ENCODE data around the gene LSM10.

The LSM10 gene

DNA sequence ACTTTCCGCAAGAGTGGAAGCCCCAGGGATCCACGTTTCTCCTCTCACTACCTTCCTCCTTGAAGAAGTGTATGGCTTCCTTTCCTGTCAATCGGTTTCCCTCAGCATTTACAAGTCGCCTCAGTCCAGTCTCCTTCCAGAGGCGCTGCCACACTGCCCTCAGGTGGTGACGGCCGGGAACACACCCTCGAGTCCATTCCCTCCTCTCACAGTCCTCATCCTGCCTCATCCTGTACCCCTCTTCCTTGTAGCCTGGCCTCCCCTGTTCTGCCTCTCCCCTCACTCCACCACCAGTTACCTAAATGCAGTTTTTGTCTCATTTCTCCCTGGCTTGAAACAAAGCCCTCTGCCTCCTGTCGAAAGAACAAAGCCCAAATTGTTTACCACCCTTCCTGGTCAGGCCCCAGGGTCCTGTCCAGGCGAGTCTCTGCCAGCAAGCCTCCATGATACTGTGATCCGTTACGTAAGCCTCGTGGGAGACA, 23.2 kb upstream of the LSM10 start:
- Histone ChIP-seq H3K27me3 (ENCODE audit: insufficient read depth, low read length) (no peaks in the 10 kb centered on the region), H3K4me1 (ENCODE audit: insufficient read depth, low read length) (peaks cover 4% of the 10 kb centered on the region), H2AFZ (ENCODE audit: low read depth, low read length) (no peak overlapping the region), H3K9me3 (ENCODE audit: low read length) (no peaks in the 10 kb centered on the region), H3K4me3 (ENCODE audit: low read length) (no peak overlapping the region), H3K36me3 (ENCODE audit: insufficient read depth, low read length) (peaks cover 36% of the 10 kb centered on the region)

DNA sequence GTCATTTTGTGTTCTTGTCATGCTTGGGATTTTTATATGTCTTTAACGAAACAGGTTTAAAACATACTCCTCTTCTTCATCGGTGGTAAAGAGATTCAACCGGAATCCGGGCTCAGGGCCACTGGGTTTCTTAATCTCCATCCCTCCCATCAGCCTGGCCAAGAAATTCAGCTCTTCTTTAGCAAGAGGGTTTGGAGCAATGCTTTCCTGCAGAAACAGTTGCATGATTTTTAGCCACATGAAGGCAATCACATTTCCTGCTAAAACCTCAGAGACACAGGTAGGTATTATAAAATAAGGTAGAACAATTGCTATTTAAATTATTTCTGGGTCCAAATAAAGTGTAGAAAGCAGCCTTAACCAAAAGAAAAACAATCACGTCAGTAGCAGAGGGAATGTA, 22.7 kb upstream of the LSM10 start:
- Histone ChIP-seq H3K4me3 (ENCODE audit: low read length) (no peak overlapping the region), H3K36me3 (ENCODE audit: insufficient read depth, low read length) (peaks cover 36% of the 10 kb centered on the region), H3K27me3 (ENCODE audit: insufficient read depth, low read length) (no peaks in the 10 kb centered on the region), H3K4me1 (ENCODE audit: insufficient read depth, low read length) (peaks cover 4% of the 10 kb centered on the region), H3K9me3 (ENCODE audit: low read length) (no peaks in the 10 kb centered on the region), H2AFZ (ENCODE audit: low read depth, low read length) (no peak overlapping the region)

DNA sequence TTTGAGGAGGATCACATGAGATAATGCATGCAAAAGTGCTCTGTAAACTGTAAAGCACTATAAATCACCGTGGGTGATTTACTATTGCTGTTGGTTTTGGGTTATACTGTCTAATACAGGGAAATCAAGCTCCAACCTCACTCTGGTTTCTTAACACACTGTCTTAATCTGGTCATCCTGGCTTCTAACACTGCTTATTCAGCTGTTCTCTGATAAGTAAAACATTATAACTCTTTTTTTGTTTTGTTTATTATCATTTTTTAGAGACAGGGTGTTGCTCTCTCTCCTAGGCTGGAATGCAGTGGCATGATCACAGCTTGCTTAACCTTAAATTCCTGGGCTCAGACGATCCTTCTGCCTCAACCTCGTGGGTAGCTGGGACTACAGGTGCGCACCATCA, 21.9 kb upstream of the LSM10 start:
- H3K4me1 ChIP-seq (ENCODE audit: insufficient read depth, low read length): peaks cover 4% of the 10 kb centered on the region
- H3K36me3 ChIP-seq (ENCODE audit: insufficient read depth, low read length): peaks cover 36% of the 10 kb centered on the region
- H3K4me3 ChIP-seq (ENCODE audit: low read length): no peak overlapping the region
- no peaks in the 10 kb centered on the region for H3K27me3 ChIP-seq (ENCODE audit: insufficient read depth, low read length)
- H3K9me3 ChIP-seq (ENCODE audit: low read length): no peaks in the 10 kb centered on the region
- H2AFZ ChIP-seq (ENCODE audit: low read depth, low read length): no peak overlapping the region

DNA sequence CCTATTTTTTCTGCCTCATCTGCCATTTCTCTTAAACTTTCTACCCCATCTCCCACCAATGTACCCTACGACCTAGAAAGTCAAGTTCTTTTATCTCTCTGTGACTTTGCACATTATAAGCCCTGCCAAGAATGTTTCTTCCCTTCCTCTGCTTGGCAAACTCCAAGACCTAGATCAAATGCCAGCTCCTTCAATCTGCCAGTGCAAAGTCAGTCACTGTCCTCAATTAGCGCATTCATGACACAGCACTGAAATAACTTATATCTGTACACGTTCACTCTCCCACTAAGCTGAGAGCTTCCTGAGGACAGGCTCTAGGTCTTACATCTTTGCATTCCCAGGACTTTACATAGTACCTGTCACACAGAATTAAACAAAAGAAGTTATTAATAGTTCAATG, 21.4 kb upstream of the LSM10 start:
- H3K36me3 ChIP-seq (ENCODE audit: insufficient read depth, low read length): peaks cover 34% of the 10 kb centered on the region
- no peaks in the 10 kb centered on the region for H3K27me3 ChIP-seq (ENCODE audit: insufficient read depth, low read length)
- H3K4me3 ChIP-seq (ENCODE audit: low read length): no peak overlapping the region
- H3K4me1 ChIP-seq (ENCODE audit: insufficient read depth, low read length): peaks cover 4% of the 10 kb centered on the region
- no peaks in the 10 kb centered on the region for H3K9me3 ChIP-seq (ENCODE audit: low read length)
- H2AFZ ChIP-seq (ENCODE audit: low read depth, low read length): no peak overlapping the region

DNA sequence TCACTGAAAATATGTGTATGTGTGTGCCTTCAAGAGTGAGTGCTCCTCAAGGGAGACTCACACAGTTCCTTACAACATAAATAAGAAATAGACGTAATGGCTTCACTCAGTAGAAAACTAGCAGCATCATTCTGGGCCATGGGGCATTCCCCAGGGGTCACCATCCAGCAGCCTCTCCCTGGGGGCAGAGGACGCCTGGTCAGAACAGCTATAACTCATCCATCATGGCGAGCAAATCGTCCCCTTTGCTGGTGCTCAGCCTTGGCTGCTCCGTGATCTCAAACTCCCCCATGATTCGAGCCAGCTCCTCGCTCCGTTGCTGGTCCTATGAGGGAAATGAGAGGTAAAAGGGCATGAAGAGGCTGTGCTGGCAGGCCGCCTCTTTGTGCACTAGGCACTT, 20.2 kb upstream of the LSM10 start:
- H3K9me3 ChIP-seq (ENCODE audit: low read length): no peaks in the 10 kb centered on the region
- no peaks in the 10 kb centered on the region for H3K27me3 ChIP-seq (ENCODE audit: insufficient read depth, low read length)
- H3K36me3 ChIP-seq (ENCODE audit: insufficient read depth, low read length): peaks cover 34% of the 10 kb centered on the region
- no peak overlapping the region for H2AFZ ChIP-seq (ENCODE audit: low read depth, low read length)
- peaks cover 4% of the 10 kb centered on the region for H3K4me1 ChIP-seq (ENCODE audit: insufficient read depth, low read length)
- no peak overlapping the region for H3K4me3 ChIP-seq (ENCODE audit: low read length)

GRCh38 chr1:36415661-36416326, 18.1 kb upstream of the LSM10 start:
- Histone ChIP-seq H3K4me3 (ENCODE audit: low read length) (no peak overlapping the region), H3K4me1 (ENCODE audit: insufficient read depth, low read length) (peaks cover 4% of the 10 kb centered on the region), H3K27me3 (ENCODE audit: insufficient read depth, low read length) (no peaks in the 10 kb centered on the region), H3K36me3 (ENCODE audit: insufficient read depth, low read length) (peaks cover 22% of the 10 kb centered on the region), H3K9me3 (ENCODE audit: low read length) (no peaks in the 10 kb centered on the region), H2AFZ (ENCODE audit: low read depth, low read length) (no peak overlapping the region)

GRCh38 chr1:36414384-36414783, 16.7 kb upstream of the LSM10 start:
- Histone ChIP-seq H2AFZ (ENCODE audit: low read depth, low read length) (no peak overlapping the region), H3K9me3 (ENCODE audit: low read length) (no peaks in the 10 kb centered on the region), H3K4me3 (ENCODE audit: low read length) (no peak overlapping the region), H3K4me1 (ENCODE audit: insufficient read depth, low read length) (no peaks in the 10 kb centered on the region), H3K36me3 (ENCODE audit: insufficient read depth, low read length) (peaks cover 27% of the 10 kb centered on the region), H3K27me3 (ENCODE audit: insufficient read depth, low read length) (no peaks in the 10 kb centered on the region)

- no peaks in the 10 kb centered on the region for H3K4me1 ChIP-seq (ENCODE audit: insufficient read depth, low read length)
- no peak overlapping the region for H2AFZ ChIP-seq (ENCODE audit: low read depth, low read length)
- no peaks in the 10 kb centered on the region for H3K9me3 ChIP-seq (ENCODE audit: low read length)
- no peaks in the 10 kb centered on the region for H3K27me3 ChIP-seq (ENCODE audit: insufficient read depth, low read length)
- no peak overlapping the region for H3K4me3 ChIP-seq (ENCODE audit: low read length)
- peaks cover 17% of the 10 kb centered on the region for H3K36me3 ChIP-seq (ENCODE audit: insufficient read depth, low read length)
Measured at GRCh38 chr1:36411674-36412648, 14.3 kb upstream of the LSM10 start.

DNA sequence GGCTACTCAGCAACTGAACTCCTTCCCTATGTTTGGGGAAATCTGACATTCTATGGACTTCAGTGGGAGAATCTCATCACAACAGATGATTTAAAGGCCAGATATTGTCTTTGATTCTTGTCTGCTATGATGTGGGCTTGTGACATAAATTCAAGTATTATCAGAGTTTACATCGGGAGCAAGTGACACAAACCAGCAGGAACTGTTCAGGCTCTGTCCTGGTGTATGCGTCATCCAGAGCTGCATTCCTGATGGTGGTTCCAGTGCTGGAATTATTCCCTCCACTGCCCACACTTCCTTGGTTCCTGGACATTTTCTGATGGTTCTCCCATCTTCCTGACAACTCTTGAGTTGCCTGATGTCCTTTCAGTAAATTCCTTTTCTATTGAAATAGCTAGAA, 10.8 kb upstream of the LSM10 start:
- H3K4me3 ChIP-seq (ENCODE audit: low read length): no peak overlapping the region
- peaks cover 20% of the 10 kb centered on the region for H3K36me3 ChIP-seq (ENCODE audit: insufficient read depth, low read length)
- H3K9me3 ChIP-seq (ENCODE audit: low read length): no peaks in the 10 kb centered on the region
- no peaks in the 10 kb centered on the region for H3K4me1 ChIP-seq (ENCODE audit: insufficient read depth, low read length)
- no peak overlapping the region for H2AFZ ChIP-seq (ENCODE audit: low read depth, low read length)
- H3K27me3 ChIP-seq (ENCODE audit: insufficient read depth, low read length): no peaks in the 10 kb centered on the region

DNA sequence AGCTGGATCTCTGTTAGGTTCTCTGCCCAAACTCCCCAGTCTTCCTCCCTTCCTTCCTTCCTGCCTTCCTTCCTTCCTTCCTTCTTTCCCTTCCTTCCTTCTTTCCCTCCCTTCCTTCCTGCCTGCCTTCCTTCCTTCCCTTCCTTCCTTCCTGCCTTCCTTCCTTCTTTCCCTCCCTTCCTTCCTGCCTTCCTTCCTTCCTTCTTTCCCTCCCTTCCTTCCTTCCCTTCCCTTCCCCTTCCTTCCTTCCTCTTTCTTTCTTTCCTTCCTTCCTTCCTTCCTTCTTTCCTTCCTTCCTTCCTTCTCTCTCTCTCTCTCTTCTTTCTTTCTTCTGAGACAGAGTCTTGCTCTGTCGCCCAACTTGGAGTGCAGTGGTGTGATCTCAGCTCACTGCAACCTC, 8.7 kb upstream of the LSM10 start:
- Histone ChIP-seq H3K4me1 (ENCODE audit: insufficient read depth, low read length) (peaks cover 8% of the 10 kb centered on the region), H3K27me3 (ENCODE audit: insufficient read depth, low read length) (no peaks in the 10 kb centered on the region), H3K9me3 (ENCODE audit: low read length) (no peaks in the 10 kb centered on the region), H3K4me3 (ENCODE audit: low read length) (no peak overlapping the region), H3K36me3 (ENCODE audit: insufficient read depth, low read length) (peaks cover 20% of the 10 kb centered on the region), H2AFZ (ENCODE audit: low read depth, low read length) (no peak overlapping the region)

GRCh38 chr1:36402504-36402890, 4.8 kb upstream of the LSM10 start:
- Histone ChIP-seq H3K9me3 (ENCODE audit: low read length) (no peaks in the 10 kb centered on the region), H3K4me1 (ENCODE audit: insufficient read depth, low read length) (peaks cover 17% of the 10 kb centered on the region), H3K36me3 (ENCODE audit: insufficient read depth, low read length) (peaks cover 9% of the 10 kb centered on the region), H2AFZ (ENCODE audit: low read depth, low read length) (no peak overlapping the region), H3K27me3 (ENCODE audit: insufficient read depth, low read length) (no peaks in the 10 kb centered on the region), H3K4me3 (ENCODE audit: low read length) (no peak overlapping the region)

- H3K4me3 ChIP-seq (ENCODE audit: low read length): peak overlapping the region; percentile 74
- no peaks in the 10 kb centered on the region for H3K27me3 ChIP-seq (ENCODE audit: insufficient read depth, low read length)
- no peaks in the 10 kb centered on the region for H3K9me3 ChIP-seq (ENCODE audit: low read length)
- H3K36me3 ChIP-seq (ENCODE audit: insufficient read depth, low read length): peaks cover 3% of the 10 kb centered on the region
- H2AFZ ChIP-seq (ENCODE audit: low read depth, low read length): peak overlapping the region; percentile 52
- peaks cover 17% of the 10 kb centered on the region for H3K4me1 ChIP-seq (ENCODE audit: insufficient read depth, low read length)
Measured at GRCh38 chr1:36401602-36402503, 4.1 kb upstream of the LSM10 start.

Measured in neuron (in vitro differentiated cells).